H9 (cell line): Measurements from ENCODE around the gene CNTN3. TPM values are rescaled to one million over a fixed set of nuclear protein-coding genes. Genes with fewer than 3 reads are reported as not detected.

Source experiments
- DNase-seq: peaks from one replicate; pipeline ENCODE4 v3.0.0-alpha.2; 2017
- H2AFZ ChIP-seq: one replicate; pipeline ENCODE4 v1.6.1; 2013; ENCODE audit warnings: mild to moderate bottlenecking, low read length, control low read depth, moderate library complexity
- H2AK5ac ChIP-seq: 2 replicates; pipeline ENCODE4 v1.6.1; 2013; ENCODE audit warnings: low read length, control low read depth, mixed read lengths; ENCODE audit not compliant: insufficient read length
- H2BK120ac ChIP-seq: one replicate; pipeline ENCODE4 v1.6.1; 2013; ENCODE audit warnings: low read depth, mild to moderate bottlenecking, low read length, control low read depth, inconsistent platforms; ENCODE audit not compliant: poor library complexity, severe bottlenecking
- H2BK12ac ChIP-seq: 2 replicates; pipeline ENCODE4 v1.6.1; 2013; ENCODE audit warnings: low read length, control low read depth, mixed read lengths, low read depth; ENCODE audit not compliant: insufficient read length
- H2BK15ac ChIP-seq: 2 replicates; pipeline ENCODE4 v1.6.1; 2013; ENCODE audit warnings: low read depth, low read length, control low read depth
- H2BK20ac ChIP-seq: one replicate; pipeline ENCODE4 v1.6.1; 2013; ENCODE audit warnings: low read depth, mild to moderate bottlenecking, low read length, control low read depth, inconsistent platforms; ENCODE audit not compliant: poor library complexity, severe bottlenecking
- H2BK5ac ChIP-seq: 2 replicates; pipeline ENCODE4 v1.6.1; 2013; ENCODE audit warnings: low read length, control low read depth, mixed read lengths; ENCODE audit not compliant: insufficient read length
- H3K14ac ChIP-seq: 2 replicates; pipeline ENCODE4 v1.6.1; 2013; ENCODE audit warnings: low read length, control low read depth; ENCODE audit not compliant: insufficient read depth
- H3K18ac ChIP-seq: 2 replicates; pipeline ENCODE4 v1.6.1; 2013; ENCODE audit warnings: low read depth, mild to moderate bottlenecking, mixed read lengths, low read length, control low read depth; ENCODE audit not compliant: insufficient read length
- H3K23ac ChIP-seq: 2 replicates; pipeline ENCODE4 v1.6.1; 2013; ENCODE audit warnings: low read length, control low read depth, mixed read lengths, low read depth; ENCODE audit not compliant: insufficient read length
- H3K23me2 ChIP-seq: 2 replicates; pipeline ENCODE4 v1.6.1; 2013; ENCODE audit warnings: low read depth, mild to moderate bottlenecking, mixed read lengths, low read length, control low read depth; ENCODE audit not compliant: insufficient read length, poor library complexity, severe bottlenecking
- H3K27ac ChIP-seq: 2 replicates; pipeline ENCODE4 v1.5.1; 2013; ENCODE audit warnings: low read length, control low read depth, mixed read lengths, low read depth; ENCODE audit not compliant: insufficient read length
- H3K27me3 ChIP-seq: 2 replicates; pipeline ENCODE4 v1.6.1; 2013; ENCODE audit warnings: low read length, control low read depth, inconsistent platforms; ENCODE audit not compliant: insufficient read depth
- H3K4ac ChIP-seq: 2 replicates; pipeline ENCODE4 v1.6.1; 2013; ENCODE audit warnings: low read depth, mild to moderate bottlenecking, control low read depth, inconsistent platforms, low read length, moderate library complexity
- H3K4me1 ChIP-seq: 2 replicates; pipeline ENCODE4 v1.6.1; 2013; ENCODE audit warnings: low read length, control low read depth, inconsistent platforms; ENCODE audit not compliant: insufficient read depth
- H3K4me2 ChIP-seq: 2 replicates; pipeline ENCODE4 v1.6.1; 2013; ENCODE audit warnings: low read length, control low read depth, mixed read lengths; ENCODE audit not compliant: insufficient read length, insufficient read depth
- H3K56ac ChIP-seq: 2 replicates; pipeline ENCODE4 v1.6.1; 2013; ENCODE audit warnings: low read depth, mild to moderate bottlenecking, mixed read lengths, low read length, control low read depth; ENCODE audit not compliant: insufficient read length
- H3K79me1 ChIP-seq: 2 replicates; pipeline ENCODE4 v1.6.1; 2013; ENCODE audit warnings: low read depth, mild to moderate bottlenecking, moderate library complexity, low read length, control low read depth, inconsistent platforms; ENCODE audit not compliant: insufficient read depth, poor library complexity, severe bottlenecking
- H3K79me2 ChIP-seq: 2 replicates; pipeline ENCODE4 v1.6.1; 2013; ENCODE audit warnings: low read length, control low read depth, inconsistent platforms; ENCODE audit not compliant: insufficient read depth
- H3K9ac ChIP-seq: 2 replicates; pipeline ENCODE4 v1.6.1; 2013; ENCODE audit warnings: low read length, control low read depth, mixed read lengths; ENCODE audit not compliant: insufficient read length; ENCODE audit errors: extremely low read depth
- H3K9me3 ChIP-seq: one replicate; pipeline ENCODE4 v1.6.1; 2013; ENCODE audit warnings: low read depth, low read length, inconsistent platforms; ENCODE audit not compliant: control insufficient read depth
- H3T11ph ChIP-seq: one replicate; pipeline ENCODE4 v1.6.1; 2013; ENCODE audit warnings: mild to moderate bottlenecking, low read length, control low read depth, inconsistent platforms
- H4K20me1 ChIP-seq: one replicate; pipeline ENCODE4 v1.6.1; 2013; ENCODE audit not compliant: control insufficient read depth, insufficient read length, insufficient read depth
- H4K5ac ChIP-seq: 2 replicates; pipeline ENCODE4 v1.6.1; 2013; ENCODE audit warnings: low read depth, mild to moderate bottlenecking, mixed read lengths, low read length, control low read depth; ENCODE audit not compliant: insufficient read length
- H4K8ac ChIP-seq: replicated peaks from 2 replicates; pipeline ENCODE4 v1.6.1; 2013; ENCODE audit warnings: low read length, control low read depth, mixed read lengths, low read depth; ENCODE audit not compliant: insufficient read length
- H4K91ac ChIP-seq: 2 replicates; pipeline ENCODE4 v1.6.1; 2013; ENCODE audit warnings: low read depth, mild to moderate bottlenecking, moderate library complexity, mixed read lengths, low read length, control low read depth; ENCODE audit not compliant: insufficient read length
- H3K27ac Mint-ChIP-seq, 3 experiments: 2 replicates in 2 of 3; 3 replicates in 1 of 3; pipeline ENCODE4 v1.8.0; 2020 to 2021; ENCODE audit warnings: mixed read lengths in 3 of 3, mild to moderate bottlenecking in 1 of 3, moderate library complexity in 1 of 3
- H3K27me3 Mint-ChIP-seq: 2 replicates; pipeline ENCODE4 v1.8.0; 2021; ENCODE audit warnings: low read depth, mild to moderate bottlenecking, moderate library complexity, mixed read lengths
- H3K36me3 Mint-ChIP-seq, 3 experiments: 2 replicates in 2 of 3; 3 replicates in 1 of 3; pipeline ENCODE4 v1.8.0; 2020 to 2021; ENCODE audit warnings: low read depth in 3 of 3, mixed read lengths in 3 of 3; ENCODE audit not compliant: insufficient read depth in 1 of 3
- H3K4me1 Mint-ChIP-seq, 2 experiments: 2 replicates each; pipeline ENCODE4 v1.8.0; 2020; ENCODE audit warnings: mixed read lengths in 2 of 2
- H3K4me3 Mint-ChIP-seq, 2 experiments: 2 replicates in 1 of 2; 3 replicates in 1 of 2; pipeline ENCODE4 v1.8.0; 2020 to 2021; ENCODE audit warnings: mild to moderate bottlenecking in 2 of 2, mixed read lengths in 2 of 2, moderate library complexity in 1 of 2
- H3K9me3 Mint-ChIP-seq, 2 experiments: 2 replicates in 1 of 2; 3 replicates in 1 of 2; pipeline ENCODE4 v1.8.0; 2020; ENCODE audit warnings: mild to moderate bottlenecking in 2 of 2, mixed read lengths in 2 of 2, moderate library complexity in 1 of 2
- WGBS: extraction: QIAGEN DNeasy Blood & Tissue Kit; methylation state at CpG from one replicate; pipeline ENCODE4 v1.1.7; 2013; ENCODE audit warnings: missing lambda C conversion rate, low lambda C conversion rate, mixed read lengths; ENCODE audit not compliant: insufficient read length; ENCODE audit errors: extremely low coverage; 5-methylcytosine and 5-hydroxymethylcytosine counted together
- total RNA-seq: library from RNA; stranded (reverse); gene quantifications from 2 replicates; pipeline ENCODE4 v1.2.1, GENCODE V29; 2021
- TF ChIP-seq, protein P1 (sequence below): fragments of 200-600 bp; sonication (generic); conservative IDR thresholded peaks from 3 replicates; pipeline ENCODE4 v1.8.0; 2021; ENCODE audit warnings: antibody characterized with exemption, mild to moderate bottlenecking

CNTN3 gene
- total RNA-seq, 1 experiment from 2014 or later = not detected

DNA sequence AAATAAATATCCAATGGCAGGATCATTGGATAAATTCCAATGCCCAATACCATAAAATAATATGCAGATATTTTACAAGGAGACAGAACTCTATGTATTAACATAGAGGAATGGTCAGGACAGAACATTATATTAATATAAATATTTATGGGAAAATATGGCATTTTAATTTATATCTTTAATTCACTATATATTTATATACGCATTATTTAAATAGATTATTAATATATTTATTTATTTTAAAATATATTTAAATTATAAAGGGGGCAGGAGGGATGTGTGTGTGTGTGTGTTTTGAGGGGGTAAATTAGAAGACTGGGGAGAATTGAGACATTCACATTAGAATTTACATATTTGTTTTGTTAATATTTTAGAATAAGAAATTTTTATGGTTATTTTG lies 31.6 kb upstream of the CNTN3 start:
- Histone ChIP-seq H3K27ac (no peak overlapping the region), H4K8ac (no peak overlapping the region), H3K23ac (no peak overlapping the region), H2AFZ (no peak overlapping the region), H2BK20ac (no peak overlapping the region), H4K20me1 (no peaks in the 10 kb centered on the region), H2AK5ac (no peak overlapping the region), H4K5ac (no peak overlapping the region), H3T11ph (no peak overlapping the region), H3K18ac (no peak overlapping the region), H4K91ac (no peak overlapping the region), H2BK15ac (no peak overlapping the region), H3K9me3 (no peaks in the 10 kb centered on the region), H3K4me2 (no peak overlapping the region), H3K4ac (no peak overlapping the region), H3K79me2 (no peaks in the 10 kb centered on the region), H3K14ac (no peak overlapping the region), H3K23me2 (no peaks in the 10 kb centered on the region), H2BK5ac (no peak overlapping the region), H3K56ac (no peak overlapping the region), H3K9ac (no peak overlapping the region), H3K27me3 (no peaks in the 10 kb centered on the region), H2BK120ac (no peak overlapping the region), H3K79me1 (no peaks in the 10 kb centered on the region), H3K4me1 (no peaks in the 10 kb centered on the region), H2BK12ac (no peak overlapping the region)
- WGBS = no CpG with 5 or more reads among the region's 1 CpG
- no peak for DNase-seq
- H3K27ac Mint-ChIP-seq = no peak overlapping the region
- H3K4me1 Mint-ChIP-seq = no peaks in the 10 kb centered on the region
- H3K36me3 Mint-ChIP-seq = no peaks in the 10 kb centered on the region; a peak in 1 of 7 replicates
- H3K27me3 Mint-ChIP-seq = peaks cover 1% of the 10 kb centered on the region; the same call in 1 of the 2 replicates
- TF ChIP-seq, protein P1, sequence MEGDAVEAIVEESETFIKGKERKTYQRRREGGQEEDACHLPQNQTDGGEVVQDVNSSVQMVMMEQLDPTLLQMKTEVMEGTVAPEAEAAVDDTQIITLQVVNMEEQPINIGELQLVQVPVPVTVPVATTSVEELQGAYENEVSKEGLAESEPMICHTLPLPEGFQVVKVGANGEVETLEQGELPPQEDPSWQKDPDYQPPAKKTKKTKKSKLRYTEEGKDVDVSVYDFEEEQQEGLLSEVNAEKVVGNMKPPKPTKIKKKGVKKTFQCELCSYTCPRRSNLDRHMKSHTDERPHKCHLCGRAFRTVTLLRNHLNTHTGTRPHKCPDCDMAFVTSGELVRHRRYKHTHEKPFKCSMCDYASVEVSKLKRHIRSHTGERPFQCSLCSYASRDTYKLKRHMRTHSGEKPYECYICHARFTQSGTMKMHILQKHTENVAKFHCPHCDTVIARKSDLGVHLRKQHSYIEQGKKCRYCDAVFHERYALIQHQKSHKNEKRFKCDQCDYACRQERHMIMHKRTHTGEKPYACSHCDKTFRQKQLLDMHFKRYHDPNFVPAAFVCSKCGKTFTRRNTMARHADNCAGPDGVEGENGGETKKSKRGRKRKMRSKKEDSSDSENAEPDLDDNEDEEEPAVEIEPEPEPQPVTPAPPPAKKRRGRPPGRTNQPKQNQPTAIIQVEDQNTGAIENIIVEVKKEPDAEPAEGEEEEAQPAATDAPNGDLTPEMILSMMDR = no peak
- no peak overlapping the region for H3K4me3 Mint-ChIP-seq
- H3K9me3 Mint-ChIP-seq = no peaks in the 10 kb centered on the region
